NCI-H2081 treated with DMSO at 0.1 percent for 48 hours (cell line): ENCODE results near the gene GPHN.
"Not testable (repeated sequence)": the region's sequence is repeated elsewhere in the genome, so short reads cannot be mapped to it uniquely, and the experiment has no call there.

Source experiments
- DNase-seq: peaks from one replicate; lab custom pipeline; 2025; lab: John Stamatoyannopoulos, UW

Gene GPHN

GRCh38 chr14:66502836-66503235, 5.1 kb upstream of the GPHN start:
- DNase-seq = not testable (repeated sequence)

- no peak for DNase-seq
Measured at GRCh38 chr14:66503532-66503931, 4.4 kb upstream of the GPHN start.

- DNase-seq = no peak
Measured at GRCh38 chr14:66507181-66507721, 696 bp upstream of the GPHN start.

GRCh38 chr14:66508547-66508845, 549 bp downstream of the GPHN start:
- no peak for DNase-seq

- no peak for DNase-seq
Measured at GRCh38 chr14:66508846-66509621, 1.1 kb downstream of the GPHN start.

GRCh38 chr14:66509874-66510273, 1.9 kb downstream of the GPHN start:
- DNase-seq = no peak

GRCh38 chr14:66511849-66512248, 3.9 kb downstream of the GPHN start:
- DNase-seq = no peak

GRCh38 chr14:66514213-66514612, 6.3 kb downstream of the GPHN start:
- no peak for DNase-seq

GRCh38 chr14:66530526-66530925, 22.6 kb downstream of the GPHN start:
- DNase-seq = no peak

GRCh38 chr14:66539034-66539433, 31.1 kb downstream of the GPHN start:
- no peak for DNase-seq

- DNase-seq = no peak
Measured at GRCh38 chr14:66540038-66540437, 32.1 kb downstream of the GPHN start.

GRCh38 chr14:66541627-66542026, 33.7 kb downstream of the GPHN start:
- no peak for DNase-seq

GRCh38 chr14:66543996-66544395, 36.0 kb downstream of the GPHN start:
- DNase-seq = no peak

- not testable (repeated sequence) for DNase-seq
Measured at GRCh38 chr14:66545191-66545590, 37.2 kb downstream of the GPHN start.

GRCh38 chr14:66545751-66546150, 37.8 kb downstream of the GPHN start:
- DNase-seq = not testable (repeated sequence)

GRCh38 chr14:66563731-66564130, 55.8 kb downstream of the GPHN start:
- no peak for DNase-seq

GRCh38 chr14:66568220-66568619, 60.3 kb downstream of the GPHN start:
- no peak for DNase-seq

GRCh38 chr14:66572826-66573225, 64.9 kb downstream of the GPHN start:
- no peak for DNase-seq

GRCh38 chr14:66575014-66575413, 67.1 kb downstream of the GPHN start:
- DNase-seq = no peak

GRCh38 chr14:66575939-66576338, 68.0 kb downstream of the GPHN start:
- DNase-seq = no peak

GRCh38 chr14:66587753-66588152, 79.8 kb downstream of the GPHN start:
- not testable (repeated sequence) for DNase-seq

GRCh38 chr14:66595394-66595793, 87.4 kb downstream of the GPHN start:
- no peak for DNase-seq

GRCh38 chr14:66596241-66596985, 88.5 kb downstream of the GPHN start:
- no peak for DNase-seq
